SHP77 (cell line): ENCODE measurements around the gene MYRF.

Experiments used
- DNase-seq, 2 experiments: peaks; one replicate each; lab custom pipeline; 2025; lab: John Stamatoyannopoulos, UW

The MYRF gene

GRCh38 chr11:61752117-61752924 lies at the start of gene MYRF:
MYRF (plus strand) TSS chr11:61752636; CDS start chr11:61752745, 109 bp downstream.
- DNase-seq: no peak

DNA sequence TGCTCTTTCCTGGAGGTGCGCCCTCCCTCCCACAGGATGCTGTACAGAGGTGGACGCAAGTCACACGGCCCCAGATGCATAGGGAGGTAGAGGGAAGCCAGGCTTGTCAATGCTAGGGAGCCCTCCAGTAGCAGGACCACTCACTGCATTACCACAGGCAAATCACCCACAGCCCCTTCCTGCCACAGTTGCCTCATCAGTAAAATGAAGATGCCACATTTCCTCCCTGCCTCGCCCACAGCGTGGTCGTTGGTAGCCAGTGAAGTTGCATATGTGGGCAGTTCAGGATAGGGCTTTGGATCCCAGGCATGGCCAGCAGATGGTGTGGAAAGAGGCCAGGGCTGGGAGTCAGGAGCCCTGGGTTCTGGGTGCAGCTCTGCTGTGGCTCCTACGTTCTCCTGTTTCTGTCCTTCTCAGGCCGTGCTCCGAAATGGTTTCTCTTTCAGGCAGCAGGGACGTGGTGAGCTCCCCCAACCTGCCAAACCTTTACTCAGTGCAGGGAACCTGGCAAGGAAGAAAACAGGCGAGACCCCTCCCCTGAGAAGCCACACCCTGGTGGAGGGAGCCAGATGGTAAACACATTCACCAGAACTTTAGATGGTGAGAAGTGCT lies 49.6 kb upstream of the MYRF start:
- DNase-seq: no peak

- DNase-seq: no peak
Measured at GRCh38 chr11:61704838-61705237, 47.6 kb upstream of the MYRF start.

GRCh38 chr11:61706452-61707400 lies 45.7 kb upstream of the MYRF start:
- DNase-seq: no peak

- DNase-seq: no peak
Measured at GRCh38 chr11:61707574-61707973, 44.9 kb upstream of the MYRF start.

GRCh38 chr11:61709110-61709509 lies 43.3 kb upstream of the MYRF start:
- no peak for DNase-seq

DNA sequence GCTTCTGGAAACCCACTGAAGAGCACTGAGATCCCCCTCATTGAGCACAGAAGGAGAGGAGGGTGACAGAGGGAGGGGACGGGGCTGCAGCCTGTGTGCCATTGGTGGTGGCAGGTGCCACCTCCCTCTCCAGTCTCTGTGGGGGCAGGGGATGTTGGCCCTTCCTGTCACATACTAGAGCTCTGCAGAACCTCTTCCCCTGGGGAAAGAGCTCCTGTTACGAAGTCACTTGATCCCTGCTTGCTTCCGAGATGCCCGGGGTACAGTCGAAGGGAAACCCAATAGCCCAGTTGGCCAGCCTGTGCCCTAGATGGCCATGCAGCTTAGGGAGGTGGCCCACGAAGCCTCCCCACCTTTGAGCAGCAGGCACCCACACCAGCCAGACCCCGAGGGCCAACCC lies 42.9 kb upstream of the MYRF start:
- DNase-seq: no peak

DNA sequence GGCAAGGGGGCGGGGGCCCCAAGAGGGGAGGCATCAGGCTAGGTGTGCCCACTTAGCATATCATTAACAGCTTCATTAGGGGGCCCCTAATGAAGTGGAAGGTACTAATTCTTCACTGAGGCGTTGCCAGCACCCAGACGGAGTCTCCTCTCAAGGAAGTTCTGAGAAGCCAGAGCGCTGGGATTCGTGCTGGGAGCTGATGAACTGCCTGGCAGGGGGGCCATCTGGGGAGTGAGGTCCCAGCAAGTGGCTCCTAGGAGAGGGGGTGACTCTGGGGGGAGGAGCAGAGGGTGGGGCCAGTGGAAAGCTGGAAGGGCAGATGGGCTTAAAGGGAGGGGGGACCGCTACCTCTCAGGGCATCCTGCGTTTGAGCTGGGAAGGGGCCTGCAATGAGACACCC lies 42.4 kb upstream of the MYRF start:
- no peak for DNase-seq

DNA sequence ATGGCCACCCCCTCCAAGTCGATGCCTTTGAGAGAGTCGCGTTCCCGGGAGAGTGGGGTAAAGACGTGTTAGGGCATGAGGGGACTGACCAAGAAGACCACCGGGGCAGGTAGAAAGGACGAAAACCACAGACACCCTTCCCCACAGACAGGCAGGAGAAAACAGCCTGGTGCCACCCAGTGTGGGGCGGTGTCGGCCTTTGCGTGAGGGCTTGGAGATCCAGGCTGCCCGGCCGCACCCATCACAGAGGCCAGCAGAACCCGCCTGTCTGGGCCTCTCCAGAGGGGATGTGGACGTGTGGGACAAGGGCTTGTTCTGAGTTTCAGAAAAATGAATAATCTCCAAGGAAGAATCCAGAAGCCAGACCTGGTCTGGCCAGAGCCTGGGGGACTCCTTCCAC lies 41.4 kb upstream of the MYRF start:
- no peak for DNase-seq

DNA sequence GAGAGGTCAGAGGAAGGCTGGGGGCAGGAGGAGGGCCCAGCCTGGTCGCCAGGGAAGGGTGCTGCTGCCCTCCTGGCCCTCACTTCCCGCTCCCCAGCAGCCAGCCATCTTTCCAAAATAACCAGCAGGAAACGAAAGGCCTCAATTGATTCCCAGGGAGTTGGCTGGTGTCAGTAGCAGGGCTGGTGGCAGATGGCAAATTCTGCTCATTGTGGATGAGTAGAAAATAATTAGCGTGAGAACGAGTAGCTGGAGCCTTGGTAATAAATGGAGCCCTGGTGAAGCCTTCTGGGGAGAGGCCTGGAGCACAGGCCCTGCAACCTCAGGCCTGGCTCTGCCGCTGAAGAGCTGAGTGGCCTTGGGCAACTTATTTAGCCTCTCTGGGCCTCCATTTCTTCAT lies 40.9 kb upstream of the MYRF start:
- no peak for DNase-seq

DNA sequence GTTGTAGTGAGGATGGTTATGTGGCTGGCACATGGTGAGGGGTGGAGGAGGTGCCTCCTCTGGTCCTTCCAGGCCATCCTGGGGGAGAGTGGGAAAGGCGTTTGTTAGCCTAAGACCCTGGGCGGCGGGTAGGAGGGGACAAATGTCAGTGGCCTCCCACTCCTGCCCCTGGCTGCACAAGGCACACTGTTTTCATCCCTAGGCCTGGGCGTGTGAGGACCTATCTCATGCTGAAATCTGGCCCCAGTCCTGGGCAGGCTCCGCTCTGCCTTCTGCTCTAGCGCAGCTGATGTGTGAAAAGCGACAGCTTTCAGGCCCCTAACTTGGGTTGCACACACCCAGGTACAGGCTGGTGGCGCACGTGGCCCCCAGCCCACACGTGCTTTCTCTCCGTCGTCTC lies 40.1 kb upstream of the MYRF start:
- no peak for DNase-seq

- DNase-seq: no peak
Measured at GRCh38 chr11:61712846-61713245, 39.6 kb upstream of the MYRF start.

DNA sequence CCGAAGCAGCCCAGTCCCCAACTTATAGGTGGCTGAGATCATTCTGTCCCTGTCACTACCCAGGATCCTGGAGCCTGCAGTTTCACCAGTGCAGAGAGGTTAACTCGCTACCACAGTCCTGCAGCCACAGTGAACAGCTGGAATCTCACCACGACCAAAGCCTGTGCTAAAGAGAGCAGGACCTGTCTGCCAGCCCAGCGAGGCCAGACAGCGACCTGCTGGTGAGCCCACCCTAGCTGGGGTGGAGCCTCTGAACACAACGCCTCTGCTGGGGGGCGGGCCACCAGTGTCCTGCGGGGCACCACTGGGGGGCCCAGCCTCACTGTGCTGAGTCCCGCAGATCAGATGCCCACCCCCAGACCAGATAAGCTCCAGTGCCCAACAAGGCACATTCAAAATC lies 39.0 kb upstream of the MYRF start:
- no peak for DNase-seq

GRCh38 chr11:61713906-61714305 lies 38.5 kb upstream of the MYRF start:
- no peak for DNase-seq

DNA sequence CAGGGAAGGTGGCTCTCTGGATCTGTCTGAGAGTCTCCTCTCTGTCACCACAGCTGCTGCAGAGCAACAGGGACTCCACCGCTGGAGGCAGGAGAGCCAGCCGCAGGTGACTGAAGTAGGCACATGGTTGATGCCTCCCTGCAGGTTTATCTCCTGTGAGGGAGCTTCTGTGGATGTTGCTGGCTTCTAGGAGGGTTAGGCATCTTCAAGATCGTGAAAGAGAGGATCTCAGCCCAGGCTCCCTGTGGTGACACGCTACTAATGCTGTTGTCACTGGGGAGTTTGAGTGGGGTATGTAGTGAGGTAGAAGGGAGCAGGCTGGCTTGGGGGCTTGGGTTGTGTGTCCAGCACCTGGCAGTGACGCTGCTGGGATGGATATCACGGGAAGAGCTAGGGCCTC lies 38.1 kb upstream of the MYRF start:
- DNase-seq: no peak

GRCh38 chr11:61714916-61715315 lies 37.5 kb upstream of the MYRF start:
- DNase-seq: no peak

- no peak for DNase-seq
Measured at GRCh38 chr11:61715867-61716266, 36.6 kb upstream of the MYRF start.

GRCh38 chr11:61716478-61717285 lies 35.8 kb upstream of the MYRF start:
- no peak for DNase-seq

- DNase-seq: no peak
Measured at GRCh38 chr11:61717286-61718033, 35.0 kb upstream of the MYRF start.

DNA sequence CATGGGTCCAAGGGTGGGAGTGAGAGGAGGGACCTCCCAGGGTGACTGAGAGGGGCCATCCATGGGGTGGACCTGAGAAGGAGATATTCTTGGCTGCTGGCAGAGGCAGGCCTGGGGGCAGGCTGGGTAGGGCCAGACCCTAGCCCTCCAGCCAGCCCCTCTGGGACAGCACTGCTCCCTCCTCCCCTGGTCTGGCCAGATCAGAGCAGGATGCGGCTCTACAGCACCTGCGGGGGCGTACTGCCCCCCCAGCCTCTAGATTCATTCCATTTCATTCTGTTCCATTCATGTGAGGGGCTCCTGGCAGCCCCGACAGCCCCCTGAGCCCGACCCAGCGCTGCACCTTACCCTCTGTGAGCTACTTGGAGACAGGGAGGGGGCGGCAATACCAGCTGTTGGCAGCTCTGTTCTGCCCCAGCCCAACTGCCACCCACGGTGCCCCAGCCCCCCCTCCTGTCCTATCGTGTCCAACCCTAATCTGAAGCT lies 34.3 kb upstream of the MYRF start:
- no peak for DNase-seq
